Suprapubic skin (tissue), 4 donors: ENCODE data around the gene DNAH1. TPM values are rescaled to one million over a fixed set of nuclear protein-coding genes. Genes with fewer than 3 reads are reported as not detected.

Source experiments
- DNase-seq, 2 donors: peaks; one replicate each; pipeline ENCODE4 v3.0.0-alpha.2; 2019; ENCODE audit warnings: low spot score in 2 of 2
- H3K27ac ChIP-seq: fragments of 200-600 bp; sonication (generic); one replicate; pipeline ENCODE4 v1.5.1; 2019
- H3K27me3 ChIP-seq: fragments of 200-600 bp; sonication (generic); one replicate; pipeline ENCODE4 v1.5.1; 2019
- H3K36me3 ChIP-seq: fragments of 200-600 bp; sonication (generic); one replicate; pipeline ENCODE4 v1.5.1; 2019
- H3K4me1 ChIP-seq: fragments of 200-600 bp; sonication (generic); one replicate; pipeline ENCODE4 v1.5.1; 2019
- H3K4me3 ChIP-seq: fragments of 200-600 bp; sonication (generic); one replicate; pipeline ENCODE4 v1.5.1; 2019; ENCODE audit warnings: mild to moderate bottlenecking
- H3K9me3 ChIP-seq: fragments of 200-600 bp; sonication (generic); one replicate; pipeline ENCODE4 v1.5.1; 2019
- EP300 ChIP-seq: sonication (generic); formaldehyde crosslinking; IDR thresholded peaks from one replicate; pipeline ENCODE4 v1.6.1; 2017; ENCODE audit warnings: antibody characterized with exemption
- POLR2A ChIP-seq, 2 donors: fragments of 450-650 bp; IDR thresholded peaks; one replicate each; pipeline ENCODE4 v1.6.1; 2017; ENCODE audit warnings: antibody characterized with exemption in 2 of 2, mild to moderate bottlenecking in 2 of 2, moderate library complexity in 2 of 2
- POLR2AphosphoS5 ChIP-seq, 3 donors: sonication (generic); formaldehyde crosslinking; IDR thresholded peaks; one replicate each; pipeline ENCODE4 v1.6.1; 2017; ENCODE audit warnings: antibody characterized with exemption in 3 of 3
- WGBS: methylation state at CpG from one replicate; pipeline ENCODE4 v1.1.5; 2018; 5-methylcytosine and 5-hydroxymethylcytosine counted together
- total RNA-seq, 4 donors: library from RNA; depleted of rRNA; stranded (reverse); fragments of >200 nt; gene quantifications; one replicate each; pipeline ENCODE4 v1.1.0, GENCODE V29; 2016
- TF ChIP-seq, protein P1 (sequence below), 2 donors: fragments of 200-600 bp in 1 of 2; fragments of 450-650 bp in 1 of 2; sonication (generic) in 1 of 2; IDR thresholded peaks; one replicate each; pipeline ENCODE4 v1.5.1; 2016 to 2019; ENCODE audit warnings: antibody characterized with exemption in 2 of 2, mild to moderate bottlenecking in 1 of 2, moderate library complexity in 1 of 2

Gene DNAH1
- total RNA-seq, 4 donors from 2014 or later = 3.4 to 10.1 (median 7.7) TPM

DNA sequence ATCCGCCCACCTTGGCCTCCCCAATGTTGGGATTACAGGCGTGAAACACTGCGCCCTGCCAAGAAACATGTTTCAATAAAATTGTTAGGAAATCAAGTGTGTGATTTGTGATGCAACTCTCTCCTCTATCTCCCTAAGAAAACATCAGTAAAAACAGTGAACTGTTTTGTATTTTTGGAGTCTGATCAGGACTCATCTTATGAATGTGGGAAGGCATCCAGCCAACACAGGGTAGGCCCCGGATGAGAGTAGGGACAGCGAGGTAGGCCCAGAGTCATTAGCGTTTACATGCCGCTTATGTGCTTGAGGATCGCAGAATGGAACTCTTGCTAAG, 29.4 kb upstream of the DNAH1 start:
- DNase-seq = no peak
- Histone ChIP-seq H3K9me3 (no peaks in the 10 kb centered on the region), H3K36me3 (peaks cover 19% of the 10 kb centered on the region), H3K27me3 (no peaks in the 10 kb centered on the region), H3K4me1 (peaks cover 24% of the 10 kb centered on the region), H3K4me3 (peak overlapping the region; percentile 84), H3K27ac (peak overlapping the region; percentile 99)
- WGBS = 54% methylated on average over 8 of the region's 8 CpGs
- TF ChIP-seq, protein P1, sequence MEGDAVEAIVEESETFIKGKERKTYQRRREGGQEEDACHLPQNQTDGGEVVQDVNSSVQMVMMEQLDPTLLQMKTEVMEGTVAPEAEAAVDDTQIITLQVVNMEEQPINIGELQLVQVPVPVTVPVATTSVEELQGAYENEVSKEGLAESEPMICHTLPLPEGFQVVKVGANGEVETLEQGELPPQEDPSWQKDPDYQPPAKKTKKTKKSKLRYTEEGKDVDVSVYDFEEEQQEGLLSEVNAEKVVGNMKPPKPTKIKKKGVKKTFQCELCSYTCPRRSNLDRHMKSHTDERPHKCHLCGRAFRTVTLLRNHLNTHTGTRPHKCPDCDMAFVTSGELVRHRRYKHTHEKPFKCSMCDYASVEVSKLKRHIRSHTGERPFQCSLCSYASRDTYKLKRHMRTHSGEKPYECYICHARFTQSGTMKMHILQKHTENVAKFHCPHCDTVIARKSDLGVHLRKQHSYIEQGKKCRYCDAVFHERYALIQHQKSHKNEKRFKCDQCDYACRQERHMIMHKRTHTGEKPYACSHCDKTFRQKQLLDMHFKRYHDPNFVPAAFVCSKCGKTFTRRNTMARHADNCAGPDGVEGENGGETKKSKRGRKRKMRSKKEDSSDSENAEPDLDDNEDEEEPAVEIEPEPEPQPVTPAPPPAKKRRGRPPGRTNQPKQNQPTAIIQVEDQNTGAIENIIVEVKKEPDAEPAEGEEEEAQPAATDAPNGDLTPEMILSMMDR (IDR thresholded peaks at IDR 0.05) = no peak
- no peak for TF ChIP-seq POLR2A (IDR thresholded peaks at IDR 0.05)

DNA sequence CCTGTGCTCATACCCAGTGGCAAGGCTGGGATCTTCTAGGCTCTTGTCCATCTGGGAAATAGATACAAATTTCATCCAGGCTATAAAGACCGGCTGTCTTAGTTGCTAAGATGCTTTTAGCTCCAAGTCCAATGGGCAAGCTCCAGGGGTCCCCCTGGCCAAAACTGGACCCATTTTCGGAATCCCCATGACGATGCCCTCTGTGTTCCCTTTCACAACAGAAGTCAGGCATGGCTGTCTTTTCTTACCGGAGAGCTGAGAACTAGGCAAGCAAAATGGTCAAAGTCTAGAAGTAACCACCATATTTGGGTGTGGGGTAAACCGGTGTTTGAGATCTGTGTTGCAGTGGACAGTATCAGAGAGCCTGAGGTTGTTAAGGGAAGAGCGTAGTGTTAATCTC, 27.4 kb upstream of the DNAH1 start:
- Histone ChIP-seq H3K27ac (no peak overlapping the region), H3K4me1 (peaks cover 24% of the 10 kb centered on the region), H3K9me3 (no peaks in the 10 kb centered on the region), H3K4me3 (peak overlapping the region; percentile 84), H3K27me3 (no peaks in the 10 kb centered on the region), H3K36me3 (peaks cover 33% of the 10 kb centered on the region)
- 94% methylated on average over 5 of the region's 6 CpGs for WGBS
- peak; percentile 57 to 59 for DNase-seq
- TF ChIP-seq POLR2A (IDR thresholded peaks at IDR 0.05) (no peak), POLR2AphosphoS5 (IDR thresholded peaks at IDR 0.05) (no peak), EP300 (no peak)
- TF ChIP-seq, protein P1 (IDR thresholded peaks at IDR 0.05) = no peak

DNA sequence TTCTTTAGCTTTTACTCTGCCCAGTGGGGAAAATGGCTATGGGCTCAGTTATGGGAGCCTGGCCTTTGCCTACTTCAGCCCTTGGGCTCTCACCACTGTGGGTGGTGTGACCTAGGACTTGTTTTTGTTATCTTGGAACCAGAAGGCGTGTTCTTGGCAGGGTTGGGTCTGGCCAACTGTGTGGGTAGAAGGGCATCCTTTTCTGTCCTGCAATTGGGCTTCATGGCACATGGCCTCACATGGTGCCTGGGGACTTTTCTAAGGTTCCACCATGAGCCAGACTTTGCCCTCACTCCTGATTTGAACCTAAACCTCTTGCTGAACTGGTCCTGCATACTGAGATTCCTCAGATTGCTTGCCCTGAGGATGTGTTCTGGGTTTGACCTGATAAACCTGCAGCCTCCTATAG, 26.8 kb upstream of the DNAH1 start:
- Histone ChIP-seq H3K27me3 (no peaks in the 10 kb centered on the region), H3K9me3 (no peaks in the 10 kb centered on the region), H3K4me1 (peaks cover 24% of the 10 kb centered on the region), H3K4me3 (no peak overlapping the region), H3K36me3 (peaks cover 31% of the 10 kb centered on the region), H3K27ac (no peak overlapping the region)
- WGBS = 100% methylated on average over 1 of the region's 1 CpG
- peak in 1 of 2 donors; percentile 31 for DNase-seq
- no peak for TF ChIP-seq POLR2AphosphoS5 (IDR thresholded peaks at IDR 0.05)
- TF ChIP-seq POLR2A (IDR thresholded peaks at IDR 0.05) = no peak
- TF ChIP-seq, protein P1 (IDR thresholded peaks at IDR 0.05) = no peak
- TF ChIP-seq EP300 = no peak

DNA sequence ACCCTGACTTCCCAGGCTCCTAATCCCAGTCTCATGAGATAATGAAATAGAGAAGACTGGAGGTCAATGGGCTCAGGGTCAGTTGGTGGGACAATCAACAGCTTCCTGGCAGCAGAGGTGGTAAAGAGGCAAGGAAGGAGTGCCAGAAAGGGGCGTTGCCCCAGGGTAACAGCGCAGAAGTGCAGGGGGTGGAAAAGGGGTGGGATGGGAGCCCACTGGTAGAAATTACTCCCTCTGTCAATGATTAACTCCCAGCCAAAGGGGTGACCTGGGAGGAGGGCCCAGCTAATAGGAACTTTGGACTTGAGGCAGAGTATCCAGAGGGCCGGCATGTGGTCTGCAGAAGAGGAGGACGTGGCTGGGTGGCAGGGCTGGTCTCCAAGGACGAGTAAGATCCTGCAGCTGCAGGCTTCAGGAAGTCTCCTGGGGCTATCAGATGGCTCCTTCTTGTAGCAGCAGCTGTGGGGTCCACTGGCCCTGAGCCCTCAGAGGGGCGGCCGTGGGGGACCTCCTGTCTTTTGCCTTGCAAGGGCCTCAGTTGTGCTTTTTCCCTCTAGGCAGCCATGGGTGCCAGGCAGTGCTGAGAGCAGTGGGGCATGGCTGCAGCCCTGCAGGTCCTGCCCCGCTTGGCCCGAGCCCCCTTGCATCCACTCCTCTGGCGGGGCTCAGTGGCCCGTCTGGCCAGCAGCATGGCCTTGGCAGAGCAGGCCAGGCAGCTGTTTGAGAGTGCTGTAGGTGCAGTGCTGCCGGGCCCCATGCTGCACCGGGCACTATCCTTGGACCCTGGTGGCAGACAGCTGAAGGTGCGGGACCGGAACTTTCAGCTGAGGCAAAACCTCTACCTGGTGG, 26.1 kb upstream of the DNAH1 start:
- peak in 1 of 2 donors; percentile 62 for DNase-seq
- no peak overlapping the region for H3K27ac ChIP-seq

More for the DNA sequence above, 26.1 kb upstream of the DNAH1 start:
- Histone ChIP-seq H3K4me1 (peaks cover 24% of the 10 kb centered on the region), H3K36me3 (peaks cover 34% of the 10 kb centered on the region), H3K9me3 (no peaks in the 10 kb centered on the region), H3K27me3 (no peaks in the 10 kb centered on the region), H3K4me3 (no peak overlapping the region)
- 82% methylated on average over 4 of the region's 15 CpGs for WGBS
- TF ChIP-seq POLR2AphosphoS5 (IDR thresholded peaks at IDR 0.05) (no peak), EP300 (no peak), POLR2A (IDR thresholded peaks at IDR 0.05) (no peak)
- TF ChIP-seq, protein P1 (IDR thresholded peaks at IDR 0.05) = no peak
